ENCODE measurements around the gene BMP2K. TPM values are rescaled to one million over a fixed set of nuclear protein-coding genes. Genes with fewer than 3 reads are reported as not detected.

The BMP2K gene
- polyA plus RNA-seq, 1 donor (not counting 4 experiments of a cell fraction or from before 2014, with no cell fraction given), result 35.4 TPM

DNA sequence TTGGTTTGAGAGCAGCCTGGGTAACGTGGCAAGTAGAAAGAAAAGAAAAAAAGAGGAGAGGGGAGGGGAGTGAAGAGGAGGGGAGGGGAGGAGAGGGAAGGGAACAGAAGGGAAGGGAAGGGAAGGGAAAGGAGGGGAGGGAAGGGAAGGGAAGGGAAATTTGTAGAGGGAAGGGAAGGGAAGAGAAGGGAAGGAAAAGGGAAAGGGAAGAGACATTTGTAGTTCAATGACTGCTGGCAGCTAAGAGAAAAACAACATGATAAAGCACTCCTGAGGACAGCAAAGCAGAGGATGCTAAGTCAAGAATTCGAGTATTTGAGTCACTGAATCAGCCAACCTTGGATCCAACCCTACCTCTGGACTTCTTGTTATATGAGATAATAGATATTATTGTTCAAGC is 38.2 kb upstream of the BMP2K start:
- H3K9me1 ChIP-seq (ENCODE audit: control insufficient read depth, extremely low read depth, insufficient read depth, low read length), result no peaks in the 10 kb centered on the region
- dilution Hi-C loops (cut with MboI; ENCODE audit: extremely low pct_ligation_motif_present, low sequenced_read_pairs), result no loop called here
- no peak for TF ChIP-seq EZH2 (IDR thresholded peaks at IDR 0.05; ENCODE audit: low read length)
- TF ChIP-seq, protein P1, sequence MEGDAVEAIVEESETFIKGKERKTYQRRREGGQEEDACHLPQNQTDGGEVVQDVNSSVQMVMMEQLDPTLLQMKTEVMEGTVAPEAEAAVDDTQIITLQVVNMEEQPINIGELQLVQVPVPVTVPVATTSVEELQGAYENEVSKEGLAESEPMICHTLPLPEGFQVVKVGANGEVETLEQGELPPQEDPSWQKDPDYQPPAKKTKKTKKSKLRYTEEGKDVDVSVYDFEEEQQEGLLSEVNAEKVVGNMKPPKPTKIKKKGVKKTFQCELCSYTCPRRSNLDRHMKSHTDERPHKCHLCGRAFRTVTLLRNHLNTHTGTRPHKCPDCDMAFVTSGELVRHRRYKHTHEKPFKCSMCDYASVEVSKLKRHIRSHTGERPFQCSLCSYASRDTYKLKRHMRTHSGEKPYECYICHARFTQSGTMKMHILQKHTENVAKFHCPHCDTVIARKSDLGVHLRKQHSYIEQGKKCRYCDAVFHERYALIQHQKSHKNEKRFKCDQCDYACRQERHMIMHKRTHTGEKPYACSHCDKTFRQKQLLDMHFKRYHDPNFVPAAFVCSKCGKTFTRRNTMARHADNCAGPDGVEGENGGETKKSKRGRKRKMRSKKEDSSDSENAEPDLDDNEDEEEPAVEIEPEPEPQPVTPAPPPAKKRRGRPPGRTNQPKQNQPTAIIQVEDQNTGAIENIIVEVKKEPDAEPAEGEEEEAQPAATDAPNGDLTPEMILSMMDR (optimal IDR thresholded peaks at IDR 0.05 in 1 of 3, IDR thresholded peaks at IDR 0.05 in 1 of 3, conservative IDR thresholded peaks at IDR 0.05 in 1 of 3; ENCODE audit: extremely low read depth in 1 of 3, insufficient read depth in 2 of 3, low read length in 3 of 3), result no peak
- no peaks in the 10 kb centered on the region for H3K9me3 ChIP-seq (ENCODE audit: control insufficient read depth, low read depth, low read length)
- H3K9ac ChIP-seq (ENCODE audit: control insufficient read depth, extremely low read depth, insufficient read depth, low read length), result no peak overlapping the region
- no peaks in the 10 kb centered on the region for H4K20me1 ChIP-seq (ENCODE audit: control insufficient read depth, extremely low read depth, insufficient read depth, low read length)
- H3K79me2 ChIP-seq (ENCODE audit: control insufficient read depth, insufficient read depth, low read length), result no peaks in the 10 kb centered on the region
- no peak overlapping the region for H2AFZ ChIP-seq (ENCODE audit: control insufficient read depth, low read length)
- H3K4me2 ChIP-seq (ENCODE audit: control insufficient read depth, extremely low read depth, insufficient read depth, low read depth, low read length), result no peak overlapping the region
- no peak for DNase-seq (ENCODE audit: low read depth, low spot score)
- H3K27me3 ChIP-seq (ENCODE audit: control insufficient read depth, extremely low read depth, insufficient read depth, low read length), result no peaks in the 10 kb centered on the region
- H3K4me3 ChIP-seq (ENCODE audit: control insufficient read depth in 2 of 3, extremely low read depth in 1 of 3, insufficient read depth in 2 of 3, low read depth in 1 of 3, low read length in 3 of 3), result no peak overlapping the region
- H3K27ac ChIP-seq (ENCODE audit: control insufficient read depth, insufficient read depth, low read length), result no peak overlapping the region
- no peak for FAIRE-seq
- H3K36me3 ChIP-seq (ENCODE audit: control insufficient read depth in 2 of 2, extremely low read depth in 1 of 2, insufficient read depth in 2 of 2, low read length in 2 of 2), result no peaks in the 10 kb centered on the region
- no peaks in the 10 kb centered on the region for H3K4me1 ChIP-seq (ENCODE audit: control insufficient read depth, extremely low read depth, insufficient read depth, low read length)

DNA sequence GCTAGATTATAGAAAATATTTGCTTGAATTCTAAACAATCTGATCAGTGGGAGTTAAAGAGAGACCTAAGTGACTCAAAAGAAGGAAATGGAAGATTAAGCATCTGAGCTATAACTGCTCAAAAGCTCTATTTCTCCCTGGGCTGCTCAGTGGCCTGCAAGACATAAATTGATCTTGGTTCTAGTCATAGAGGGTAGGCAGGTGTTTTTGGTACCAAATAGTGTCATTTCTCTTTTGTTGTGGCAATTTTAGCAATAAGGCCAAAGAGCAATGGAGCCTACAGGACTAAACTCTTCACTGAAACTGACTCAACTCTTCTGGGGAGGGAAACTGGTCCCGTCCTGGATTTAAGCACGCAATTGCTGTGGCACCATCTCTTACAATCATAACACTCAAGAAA is 33.9 kb upstream of the BMP2K start:
- no peaks in the 10 kb centered on the region for H3K4me1 ChIP-seq (ENCODE audit: control insufficient read depth, extremely low read depth, insufficient read depth, low read length)
- H3K9ac ChIP-seq (ENCODE audit: control insufficient read depth, extremely low read depth, insufficient read depth, low read length), result no peak overlapping the region
- H3K27ac ChIP-seq (ENCODE audit: control insufficient read depth, insufficient read depth, low read length), result no peak overlapping the region
- DNase-seq (ENCODE audit: low read depth, low spot score) (no peak), FAIRE-seq (no peak)
- dilution Hi-C loops (cut with MboI; ENCODE audit: extremely low pct_ligation_motif_present, low sequenced_read_pairs), result no loop called here
- no peaks in the 10 kb centered on the region for H3K36me3 ChIP-seq (ENCODE audit: control insufficient read depth in 2 of 2, extremely low read depth in 1 of 2, insufficient read depth in 2 of 2, low read length in 2 of 2)
- no peaks in the 10 kb centered on the region for H3K27me3 ChIP-seq (ENCODE audit: control insufficient read depth, extremely low read depth, insufficient read depth, low read length)
- TF ChIP-seq EZH2 (IDR thresholded peaks at IDR 0.05; ENCODE audit: low read length), result no peak
- TF ChIP-seq, protein P1 (optimal IDR thresholded peaks at IDR 0.05 in 1 of 3, IDR thresholded peaks at IDR 0.05 in 1 of 3, conservative IDR thresholded peaks at IDR 0.05 in 1 of 3; ENCODE audit: extremely low read depth in 1 of 3, insufficient read depth in 2 of 3, low read length in 3 of 3), result no peak
- no peaks in the 10 kb centered on the region for H3K79me2 ChIP-seq (ENCODE audit: control insufficient read depth, insufficient read depth, low read length)
- H2AFZ ChIP-seq (ENCODE audit: control insufficient read depth, low read length), result no peak overlapping the region
- no peaks in the 10 kb centered on the region for H3K9me1 ChIP-seq (ENCODE audit: control insufficient read depth, extremely low read depth, insufficient read depth, low read length)
- no peak overlapping the region for H3K4me3 ChIP-seq (ENCODE audit: control insufficient read depth in 2 of 3, extremely low read depth in 1 of 3, insufficient read depth in 2 of 3, low read depth in 1 of 3, low read length in 3 of 3)
- H4K20me1 ChIP-seq (ENCODE audit: control insufficient read depth, extremely low read depth, insufficient read depth, low read length), result no peaks in the 10 kb centered on the region
- H3K9me3 ChIP-seq (ENCODE audit: control insufficient read depth, low read depth, low read length), result no peaks in the 10 kb centered on the region
- H3K4me2 ChIP-seq (ENCODE audit: control insufficient read depth, extremely low read depth, insufficient read depth, low read depth, low read length), result no peak overlapping the region
